ENCODE results near the gene DDX50. TPM values are rescaled to one million over a fixed set of nuclear protein-coding genes. Genes with fewer than 3 reads are reported as not detected.

Gene DDX50
- total and polyA plus RNA-seq, 12 donors = 13.3 to 45.3 (median 30.9) TPM

DNA sequence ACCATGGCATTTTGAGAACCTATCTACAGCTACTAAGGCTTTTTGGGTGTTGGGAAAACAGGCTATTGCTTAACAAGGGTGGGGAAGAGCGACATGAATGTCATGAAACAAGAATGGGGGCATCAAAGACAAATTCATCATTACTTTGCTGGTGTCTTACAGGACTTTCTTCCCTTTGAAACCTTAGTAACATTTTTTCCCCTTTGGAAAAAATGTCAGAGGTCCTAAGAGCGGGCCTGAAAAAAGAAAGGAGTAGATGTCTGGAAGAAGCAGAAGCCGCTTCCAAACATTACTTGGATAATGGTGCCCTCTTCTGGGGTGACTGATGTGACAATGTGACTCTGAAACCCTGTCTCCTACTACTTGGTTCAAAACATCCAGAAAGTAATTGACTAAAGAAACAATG lies 3.8 kb upstream of the DDX50 start:
- intact Hi-C loops (cut with DNase I) = loop anchor here (5.0 kb wide), 1 partner anchor 105 kb away; no protein-coding TSS in a partner anchor
- 27 to 41% (median 32%) methylated on average over 3 of the region's 3 CpGs for WGBS, 4 donors
- H3K36me3 ChIP-seq (replicated peaks in 1 of 2) = no peaks in the 10 kb centered on the region
- TF ChIP-seq, protein P1, sequence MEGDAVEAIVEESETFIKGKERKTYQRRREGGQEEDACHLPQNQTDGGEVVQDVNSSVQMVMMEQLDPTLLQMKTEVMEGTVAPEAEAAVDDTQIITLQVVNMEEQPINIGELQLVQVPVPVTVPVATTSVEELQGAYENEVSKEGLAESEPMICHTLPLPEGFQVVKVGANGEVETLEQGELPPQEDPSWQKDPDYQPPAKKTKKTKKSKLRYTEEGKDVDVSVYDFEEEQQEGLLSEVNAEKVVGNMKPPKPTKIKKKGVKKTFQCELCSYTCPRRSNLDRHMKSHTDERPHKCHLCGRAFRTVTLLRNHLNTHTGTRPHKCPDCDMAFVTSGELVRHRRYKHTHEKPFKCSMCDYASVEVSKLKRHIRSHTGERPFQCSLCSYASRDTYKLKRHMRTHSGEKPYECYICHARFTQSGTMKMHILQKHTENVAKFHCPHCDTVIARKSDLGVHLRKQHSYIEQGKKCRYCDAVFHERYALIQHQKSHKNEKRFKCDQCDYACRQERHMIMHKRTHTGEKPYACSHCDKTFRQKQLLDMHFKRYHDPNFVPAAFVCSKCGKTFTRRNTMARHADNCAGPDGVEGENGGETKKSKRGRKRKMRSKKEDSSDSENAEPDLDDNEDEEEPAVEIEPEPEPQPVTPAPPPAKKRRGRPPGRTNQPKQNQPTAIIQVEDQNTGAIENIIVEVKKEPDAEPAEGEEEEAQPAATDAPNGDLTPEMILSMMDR (IDR thresholded peaks at IDR 0.05) = peak in 5 of 6 experiments; percentile 47 to 73 (median 65)
- TF ChIP-seq POLR2A (IDR thresholded peaks at IDR 0.05) = no peak
- peaks cover 4 to 12% of the 10 kb centered on the region in 2 donors for H3K4me1 ChIP-seq (replicated peaks in 1 of 2)
- H3K9me3 ChIP-seq (replicated peaks in 1 of 3) = no peaks in the 10 kb centered on the region
- H3K27ac ChIP-seq = no peak overlapping the region
- H3K4me3 ChIP-seq = no peak overlapping the region
- no peaks in the 10 kb centered on the region for H3K27me3 ChIP-seq
- peak; percentile 35 to 82 (median 69) for DNase-seq

DNA sequence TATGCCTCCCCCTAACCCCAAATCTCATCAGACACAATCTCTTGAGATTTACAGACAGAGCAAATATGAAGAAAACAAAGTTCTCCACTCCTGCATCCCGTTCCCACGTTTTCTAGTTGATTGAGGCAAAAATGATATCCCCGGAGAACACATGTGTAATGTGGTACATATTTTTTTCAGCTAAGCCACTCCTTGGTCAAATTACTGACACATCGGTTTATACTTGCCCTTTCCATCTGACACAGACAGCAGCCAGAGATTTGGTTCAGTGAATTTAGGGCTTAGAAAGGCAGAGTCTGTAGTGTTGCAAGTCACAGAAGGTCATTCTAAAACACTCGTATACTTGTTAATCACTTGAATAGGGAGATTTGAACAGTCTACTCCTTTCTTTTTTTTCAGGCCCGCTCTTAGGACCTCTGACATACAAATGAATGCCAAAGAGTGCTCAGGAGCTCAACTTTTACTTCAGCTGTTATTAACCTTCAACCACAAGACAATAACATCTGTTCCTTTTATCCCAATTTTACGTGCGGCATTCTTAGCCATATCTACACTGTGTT lies 1.8 kb upstream of the DDX50 start:
- no peak for DNase-seq
- Histone ChIP-seq H3K4me1 (replicated peaks in 1 of 2) (peaks cover 4 to 18% of the 10 kb centered on the region in 2 donors), H3K27ac (no peak overlapping the region), H3K4me3 (no peak overlapping the region), H3K9me3 (replicated peaks in 1 of 3) (no peaks in the 10 kb centered on the region), H3K27me3 (no peaks in the 10 kb centered on the region), H3K36me3 (replicated peaks in 1 of 2) (no peaks in the 10 kb centered on the region)
- intact Hi-C loops (cut with DNase I) = loop anchor here (5.0 kb wide), 1 partner anchor 107 kb away; no protein-coding TSS in a partner anchor
- TF ChIP-seq, protein P1 (IDR thresholded peaks at IDR 0.05) = no peak
- TF ChIP-seq POLR2A (IDR thresholded peaks at IDR 0.05) = no peak
- WGBS, 4 donors = 82 to 90% (median 86%) methylated on average over 8 of the region's 8 CpGs

DNA sequence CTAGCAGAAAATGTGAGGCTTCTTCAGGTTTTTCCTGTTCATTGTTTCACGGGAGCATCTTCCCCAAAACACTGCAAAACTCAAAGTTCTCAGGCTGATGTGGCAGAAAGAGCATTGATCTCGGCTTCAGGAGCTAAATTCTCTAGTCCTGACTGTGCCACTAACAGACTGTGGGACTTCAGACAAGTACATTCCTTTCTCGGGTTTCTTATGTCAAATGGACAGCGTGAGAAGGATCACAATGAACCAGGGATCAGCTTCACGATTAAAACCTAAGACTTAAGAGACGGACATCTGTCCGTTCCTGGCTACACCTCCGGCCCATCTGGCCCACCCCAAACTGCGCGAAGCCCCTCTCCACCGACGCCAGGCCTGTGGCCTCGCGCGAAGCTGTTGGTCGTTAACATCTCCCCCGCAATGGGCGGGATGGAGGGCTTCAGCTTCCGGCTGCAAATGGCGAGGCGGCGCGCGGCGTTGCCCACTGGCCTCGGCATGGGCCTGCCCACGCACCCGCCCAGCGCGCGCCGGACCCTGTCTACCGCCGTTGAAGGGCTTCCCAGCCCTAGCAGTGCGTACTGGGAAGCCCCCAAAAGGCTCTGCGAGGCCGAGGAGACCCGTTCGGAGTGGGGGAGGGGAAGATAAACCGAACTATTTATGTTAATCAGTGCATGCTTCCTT lies 549 bp upstream of the DDX50 start:
- Histone ChIP-seq H3K27ac (peak overlapping the region; percentile 93 to 100 (median 99)), H3K27me3 (no peaks in the 10 kb centered on the region), H3K4me1 (replicated peaks in 1 of 2) (peaks cover 4 to 18% of the 10 kb centered on the region in 2 donors), H3K9me3 (replicated peaks in 1 of 3) (no peaks in the 10 kb centered on the region), H3K36me3 (replicated peaks in 1 of 2) (no peaks in the 10 kb centered on the region), H3K4me3 (peak overlapping the region; percentile 67 to 94 (median 86))
- WGBS, 4 donors = 3 to 8% (median 4%) methylated on average over 16 to 40 of the region's 40 CpGs
- TF ChIP-seq, protein P1 (IDR thresholded peaks at IDR 0.05) = no peak
- peak in 1 of 2 donors; percentile 64 for TF ChIP-seq POLR2A (IDR thresholded peaks at IDR 0.05)
- no peak for DNase-seq
- intact Hi-C loops (cut with DNase I) = no loop called here

DNA sequence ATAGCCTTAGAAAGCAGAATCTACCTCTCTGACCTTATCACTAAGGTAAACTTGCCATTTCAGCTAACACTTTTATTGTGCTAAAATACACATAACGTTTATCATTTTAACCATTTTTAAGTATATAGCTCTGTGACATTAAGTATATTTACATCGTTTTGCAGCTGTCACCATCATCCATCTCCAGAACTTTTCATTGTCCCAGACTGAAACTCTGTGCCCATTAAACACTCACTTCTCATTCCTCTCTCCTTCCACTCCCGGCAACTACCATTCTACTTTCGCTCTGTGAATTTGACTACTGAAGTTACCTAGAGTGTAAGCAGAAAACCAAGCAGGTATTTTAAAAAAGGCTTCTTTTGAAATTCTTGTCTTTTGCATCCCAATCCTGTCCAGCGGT lies 1.3 kb downstream of the DDX50 start:
- Histone ChIP-seq H3K27ac (no peak overlapping the region), H3K9me3 (replicated peaks in 1 of 3) (no peaks in the 10 kb centered on the region), H3K36me3 (replicated peaks in 1 of 2) (no peaks in the 10 kb centered on the region), H3K4me1 (replicated peaks in 1 of 2) (peaks cover 4 to 24% of the 10 kb centered on the region in 2 donors), H3K4me3 (peak overlapping the region in 1 of 4 donors; percentile 94), H3K27me3 (no peaks in the 10 kb centered on the region)
- WGBS, 4 donors = 58 to 72% (median 65%) methylated on average over 5 of the region's 5 CpGs
- intact Hi-C loops (cut with DNase I) = no loop called here
- DNase-seq = no peak
- no peak for TF ChIP-seq POLR2A (IDR thresholded peaks at IDR 0.05)
- TF ChIP-seq, protein P1 (IDR thresholded peaks at IDR 0.05) = no peak
